HepG2 (cell line): ENCODE results near the gene L3MBTL3. TPM values are rescaled to one million over a fixed set of nuclear protein-coding genes. Genes with fewer than 3 reads are reported as not detected.

Source experiments
- ATF7 ChIP-seq, 2 experiments: fragments of 450-650 bp in 1 of 2; sonication (generic) in 1 of 2; formaldehyde crosslinking in 1 of 2; IDR thresholded peaks; 2 replicates each; pipeline versions ENCODE4 v1.4.0 to v1.6.1; 2016 to 2020; ENCODE audit warnings: antibody characterized with exemption in 1 of 2, mild to moderate bottlenecking in 1 of 2, missing genetic modification reagents in 1 of 2
- HOXA3 ChIP-seq: sonication (generic); formaldehyde crosslinking; IDR thresholded peaks from 2 replicates; pipeline ENCODE4 v1.5.0; 2020; ENCODE audit warnings: missing genetic modification reagents
- MYC ChIP-seq: sonication (generic); formaldehyde crosslinking; IDR thresholded peaks from 2 replicates; pipeline ENCODE4 v1.9.0; 2021; ENCODE audit warnings: missing genetic modification reagents, borderline replicate concordance
- NFE2L2 ChIP-seq: fragments of 150-350 bp; IDR thresholded peaks from 2 replicates; pipeline ENCODE4 v1.6.1; 2014; ENCODE audit warnings: low read length
- NR2F6 ChIP-seq, 2 experiments: IDR thresholded peaks; 2 replicates each; pipeline ENCODE4 v1.6.1; 2016; ENCODE audit warnings: antibody characterized with exemption in 1 of 2, mild to moderate bottlenecking in 1 of 2
- NRL ChIP-seq: sonication (generic); formaldehyde crosslinking; IDR thresholded peaks from 2 replicates; pipeline ENCODE4 v1.5.0; 2020; ENCODE audit warnings: missing genetic modification reagents, mild to moderate bottlenecking, moderate library complexity, borderline replicate concordance
- SALL1 ChIP-seq: sonication (generic); formaldehyde crosslinking; IDR thresholded peaks from 2 replicates; pipeline ENCODE4 v1.8.0; 2022; ENCODE audit warnings: mild to moderate bottlenecking, missing genetic modification reagents
- SRY ChIP-seq: sonication (generic); formaldehyde crosslinking; IDR thresholded peaks from 2 replicates; pipeline ENCODE4 v1.8.0; 2022; ENCODE audit warnings: mild to moderate bottlenecking, missing genetic modification reagents
- ZFYVE20 ChIP-seq: sonication (generic); formaldehyde crosslinking; IDR thresholded peaks from 2 replicates; pipeline ENCODE4 v1.8.0; 2023; ENCODE audit warnings: low read depth, mild to moderate bottlenecking, moderate library complexity, missing genetic modification reagents, borderline replicate concordance
- ZMYM4 ChIP-seq: sonication (generic); formaldehyde crosslinking; IDR thresholded peaks from 2 replicates; pipeline ENCODE4 v1.8.1; 2023; ENCODE audit warnings: mild to moderate bottlenecking, missing genetic modification reagents
- ZNF143 ChIP-seq: sonication (generic); formaldehyde crosslinking; IDR thresholded peaks from 2 replicates; pipeline ENCODE4 v1.4.0; 2020; ENCODE audit warnings: missing genetic modification reagents
- ZNF350 ChIP-seq: sonication (generic); formaldehyde crosslinking; IDR thresholded peaks from 2 replicates; pipeline ENCODE4 v1.4.0; 2020; ENCODE audit warnings: mild to moderate bottlenecking, low read depth, missing genetic modification reagents, borderline replicate concordance
- ZNF451 ChIP-seq: sonication (generic); formaldehyde crosslinking; IDR thresholded peaks from 2 replicates; pipeline ENCODE4 v1.5.0; 2020; ENCODE audit warnings: mild to moderate bottlenecking, missing genetic modification reagents
- ZNF589 ChIP-seq: sonication (generic); formaldehyde crosslinking; conservative IDR thresholded peaks from 2 replicates; pipeline ENCODE4 v1.8.0; 2022; ENCODE audit warnings: mild to moderate bottlenecking, moderate library complexity, missing genetic modification reagents
- ZNF687 ChIP-seq: sonication (generic); formaldehyde crosslinking; IDR thresholded peaks from 2 replicates; pipeline ENCODE4 v1.5.1; 2020; ENCODE audit warnings: mild to moderate bottlenecking, missing genetic modification reagents, moderate library complexity
- ZNF761 ChIP-seq: sonication (generic); formaldehyde crosslinking; conservative IDR thresholded peaks from 2 replicates; pipeline ENCODE4 v1.4.0; 2020; ENCODE audit warnings: mild to moderate bottlenecking, missing genetic modification reagents
- polyA plus RNA-seq, 8 experiments: library from polyadenylated mRNA; depleted of rRNA in 3 of 8; stranded (reverse) in 7 of 8; unstranded in 1 of 8; fragments of >200 nt; fragmentation: Illumina TruSeq in 4 of 8; extraction: Trizol in 4 of 8; gene quantifications; 2 replicates each; pipeline versions ENCODE4 v1.2.1 to v1.2.3, GENCODE V29; 2011 to 2016; ENCODE audit warnings: low read depth in 4 of 8, missing spikeins in 1 of 8, mixed read lengths in 1 of 8; ENCODE audit not compliant: insufficient read depth in 1 of 8
- total RNA-seq, 5 experiments: library from RNA; depleted of rRNA; stranded (reverse); fragments of >200 nt; fragmentation: Illumina TruSeq; extraction: Trizol; gene quantifications; 2 replicates each; pipeline ENCODE4 v1.2.3, GENCODE V29; 2016; ENCODE audit warnings: low read depth in 1 of 5
- TF ChIP-seq, protein P1 (sequence below): sonication (generic); formaldehyde crosslinking; IDR thresholded peaks from 2 replicates; pipeline ENCODE4 v1.9.0; 2021; ENCODE audit warnings: missing genetic modification reagents, mild to moderate bottlenecking, borderline replicate concordance
- TF ChIP-seq, protein P2 (sequence below): sonication (generic); formaldehyde crosslinking; IDR thresholded peaks from 2 replicates; pipeline ENCODE4 v1.8.1; 2022; ENCODE audit warnings: low read depth, mild to moderate bottlenecking, missing genetic modification reagents
- TF ChIP-seq, protein P3 (sequence below): sonication (generic); formaldehyde crosslinking; IDR thresholded peaks from 2 replicates; pipeline ENCODE4 v1.4.0; 2020; ENCODE audit warnings: missing genetic modification reagents

L3MBTL3 gene
- total and polyA plus RNA-seq, 2 of the 13 experiments (the other 11 are each of a cell fraction or from before 2014, with no cell fraction given): 1.5 to 2.5 TPM

GRCh38 chr6:130019326-130020072, 1.1 kb downstream of the L3MBTL3 start (continued):
- TF ChIP-seq, protein P1, sequence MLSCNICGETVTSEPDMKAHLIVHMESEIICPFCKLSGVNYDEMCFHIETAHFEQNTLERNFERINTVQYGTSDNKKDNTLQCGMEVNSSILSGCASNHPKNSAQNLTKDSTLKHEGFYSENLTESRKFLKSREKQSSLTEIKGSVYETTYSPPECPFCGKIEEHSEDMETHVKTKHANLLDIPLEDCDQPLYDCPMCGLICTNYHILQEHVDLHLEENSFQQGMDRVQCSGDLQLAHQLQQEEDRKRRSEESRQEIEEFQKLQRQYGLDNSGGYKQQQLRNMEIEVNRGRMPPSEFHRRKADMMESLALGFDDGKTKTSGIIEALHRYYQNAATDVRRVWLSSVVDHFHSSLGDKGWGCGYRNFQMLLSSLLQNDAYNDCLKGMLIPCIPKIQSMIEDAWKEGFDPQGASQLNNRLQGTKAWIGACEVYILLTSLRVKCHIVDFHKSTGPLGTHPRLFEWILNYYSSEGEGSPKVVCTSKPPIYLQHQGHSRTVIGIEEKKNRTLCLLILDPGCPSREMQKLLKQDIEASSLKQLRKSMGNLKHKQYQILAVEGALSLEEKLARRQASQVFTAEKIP (CRISPR knock-in tag): no peak
- no peak for TF ChIP-seq ZNF451 (CRISPR knock-in tag)
- TF ChIP-seq NRL (CRISPR knock-in tag): 0 out of 2 replicates have a peak, but pooled peaks have one; percentile 18
- TF ChIP-seq, protein P2, sequence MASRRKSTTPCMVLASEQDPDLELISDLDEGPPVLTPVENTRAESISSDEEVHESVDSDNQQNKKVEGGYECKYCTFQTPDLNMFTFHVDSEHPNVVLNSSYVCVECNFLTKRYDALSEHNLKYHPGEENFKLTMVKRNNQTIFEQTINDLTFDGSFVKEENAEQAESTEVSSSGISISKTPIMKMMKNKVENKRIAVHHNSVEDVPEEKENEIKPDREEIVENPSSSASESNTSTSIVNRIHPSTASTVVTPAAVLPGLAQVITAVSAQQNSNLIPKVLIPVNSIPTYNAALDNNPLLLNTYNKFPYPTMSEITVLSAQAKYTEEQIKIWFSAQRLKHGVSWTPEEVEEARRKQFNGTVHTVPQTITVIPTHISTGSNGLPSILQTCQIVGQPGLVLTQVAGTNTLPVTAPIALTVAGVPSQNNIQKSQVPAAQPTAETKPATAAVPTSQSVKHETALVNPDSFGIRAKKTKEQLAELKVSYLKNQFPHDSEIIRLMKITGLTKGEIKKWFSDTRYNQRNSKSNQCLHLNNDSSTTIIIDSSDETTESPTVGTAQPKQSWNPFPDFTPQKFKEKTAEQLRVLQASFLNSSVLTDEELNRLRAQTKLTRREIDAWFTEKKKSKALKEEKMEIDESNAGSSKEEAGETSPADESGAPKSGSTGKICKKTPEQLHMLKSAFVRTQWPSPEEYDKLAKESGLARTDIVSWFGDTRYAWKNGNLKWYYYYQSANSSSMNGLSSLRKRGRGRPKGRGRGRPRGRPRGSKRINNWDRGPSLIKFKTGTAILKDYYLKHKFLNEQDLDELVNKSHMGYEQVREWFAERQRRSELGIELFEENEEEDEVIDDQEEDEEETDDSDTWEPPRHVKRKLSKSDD (CRISPR knock-in tag): no peak
- TF ChIP-seq, protein P3, sequence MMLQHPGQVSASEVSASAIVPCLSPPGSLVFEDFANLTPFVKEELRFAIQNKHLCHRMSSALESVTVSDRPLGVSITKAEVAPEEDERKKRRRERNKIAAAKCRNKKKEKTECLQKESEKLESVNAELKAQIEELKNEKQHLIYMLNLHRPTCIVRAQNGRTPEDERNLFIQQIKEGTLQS (CRISPR knock-in tag): no peak
- no peak for TF ChIP-seq ZMYM4
- no peak for TF ChIP-seq ATF7 (IDR thresholded peaks at IDR 0.05)
- TF ChIP-seq ATF7 (CRISPR knock-in tag; IDR thresholded peaks at IDR 0.05): no peak
- peak; percentile 29; the same call in 1 of the 2 replicates for TF ChIP-seq SALL1 (CRISPR knock-in tag)
- TF ChIP-seq ZFYVE20 (CRISPR knock-in tag): no peak
- no peak for TF ChIP-seq ZNF589 (CRISPR knock-in tag)
- TF ChIP-seq NFE2L2: no peak
- no peak for TF ChIP-seq HOXA3 (CRISPR knock-in tag)
- peak; percentile 58 for TF ChIP-seq ZNF687
- TF ChIP-seq SRY (CRISPR knock-in tag): 0 out of 2 replicates have a peak, but pooled peaks have one; percentile 55
- TF ChIP-seq NR2F6 (IDR thresholded peaks at IDR 0.05): no peak
- TF ChIP-seq NR2F6 (CRISPR knock-in tag; IDR thresholded peaks at IDR 0.05): no peak
- no peak for TF ChIP-seq ZNF761 (CRISPR knock-in tag)
- TF ChIP-seq ZNF350 (CRISPR knock-in tag): no peak
- no peak for TF ChIP-seq ZNF143 (CRISPR knock-in tag)
- TF ChIP-seq MYC (CRISPR knock-in tag): no peak
